Measurements from ENCODE around the gene ADAM10. TPM values are rescaled to one million over a fixed set of nuclear protein-coding genes. Genes with fewer than 3 reads are reported as not detected.

The ADAM10 gene
- total RNA-seq, 6 donors from 2014 or later = 64.5 to 139 (median 93.5) TPM

GRCh38 chr15:58689646-58690045 is 59.9 kb downstream of the ADAM10 start:
- no peak for ATAC-seq (ENCODE audit: low FRiP score in 2 of 2)
- H3K36me3 ChIP-seq = no peaks in the 10 kb centered on the region

GRCh38 chr15:58686286-58686685 is 63.2 kb downstream of the ADAM10 start:
- H3K36me3 ChIP-seq = no peaks in the 10 kb centered on the region
- no peaks in the 10 kb centered on the region for H3K27me3 ChIP-seq
- no peak overlapping the region for H3K27ac ChIP-seq
- DNase-seq (peak in 1 of 2 donors; percentile 50), ATAC-seq (ENCODE audit: low FRiP score in 2 of 2) (no peak)
- 97 to 100% methylated on average over 5 to 8 of the region's 8 CpGs for WGBS, 2 donors
- TF ChIP-seq EP300 (IDR thresholded peaks at IDR 0.05) (no peak), POLR2A (IDR thresholded peaks at IDR 0.05) (no peak), POLR2AphosphoS5 (IDR thresholded peaks at IDR 0.05) (no peak)
- TF ChIP-seq, protein P1, sequence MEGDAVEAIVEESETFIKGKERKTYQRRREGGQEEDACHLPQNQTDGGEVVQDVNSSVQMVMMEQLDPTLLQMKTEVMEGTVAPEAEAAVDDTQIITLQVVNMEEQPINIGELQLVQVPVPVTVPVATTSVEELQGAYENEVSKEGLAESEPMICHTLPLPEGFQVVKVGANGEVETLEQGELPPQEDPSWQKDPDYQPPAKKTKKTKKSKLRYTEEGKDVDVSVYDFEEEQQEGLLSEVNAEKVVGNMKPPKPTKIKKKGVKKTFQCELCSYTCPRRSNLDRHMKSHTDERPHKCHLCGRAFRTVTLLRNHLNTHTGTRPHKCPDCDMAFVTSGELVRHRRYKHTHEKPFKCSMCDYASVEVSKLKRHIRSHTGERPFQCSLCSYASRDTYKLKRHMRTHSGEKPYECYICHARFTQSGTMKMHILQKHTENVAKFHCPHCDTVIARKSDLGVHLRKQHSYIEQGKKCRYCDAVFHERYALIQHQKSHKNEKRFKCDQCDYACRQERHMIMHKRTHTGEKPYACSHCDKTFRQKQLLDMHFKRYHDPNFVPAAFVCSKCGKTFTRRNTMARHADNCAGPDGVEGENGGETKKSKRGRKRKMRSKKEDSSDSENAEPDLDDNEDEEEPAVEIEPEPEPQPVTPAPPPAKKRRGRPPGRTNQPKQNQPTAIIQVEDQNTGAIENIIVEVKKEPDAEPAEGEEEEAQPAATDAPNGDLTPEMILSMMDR (IDR thresholded peaks at IDR 0.05) = no peak
- H3K4me3 ChIP-seq = no peak overlapping the region
- no peaks in the 10 kb centered on the region for H3K9me3 ChIP-seq
- peaks cover 0 to 6% (median 2%) of the 10 kb centered on the region in 4 donors for H3K4me1 ChIP-seq

More at GRCh38 chr15:58689646-58690045, 59.9 kb downstream of the ADAM10 start:
- Histone ChIP-seq H3K27ac (no peak overlapping the region), H3K9me3 (no peaks in the 10 kb centered on the region), H3K4me1 (peaks cover 0 to 14% (median 6%) of the 10 kb centered on the region in 4 donors), H3K4me3 (no peak overlapping the region), H3K27me3 (no peaks in the 10 kb centered on the region)
- no peak for DNase-seq
- TF ChIP-seq POLR2A (IDR thresholded peaks at IDR 0.05) (no peak), POLR2AphosphoS5 (IDR thresholded peaks at IDR 0.05) (no peak), EP300 (IDR thresholded peaks at IDR 0.05) (no peak)
- TF ChIP-seq, protein P1 (IDR thresholded peaks at IDR 0.05) = no peak

GRCh38 chr15:58684751-58685150 is 64.8 kb downstream of the ADAM10 start:
- Histone ChIP-seq H3K27me3 (no peaks in the 10 kb centered on the region), H3K27ac (no peak overlapping the region), H3K4me1 (peaks cover 0 to 6% (median 2%) of the 10 kb centered on the region in 4 donors), H3K4me3 (no peak overlapping the region), H3K9me3 (no peaks in the 10 kb centered on the region), H3K36me3 (no peaks in the 10 kb centered on the region)
- ATAC-seq (ENCODE audit: low FRiP score in 2 of 2) = no peak
- no peak for DNase-seq
- WGBS, 2 donors = 93 to 98% methylated on average over 4 of the region's 4 CpGs
- TF ChIP-seq POLR2A (IDR thresholded peaks at IDR 0.05) (no peak), EP300 (IDR thresholded peaks at IDR 0.05) (no peak), POLR2AphosphoS5 (IDR thresholded peaks at IDR 0.05) (no peak)
- TF ChIP-seq, protein P1 (IDR thresholded peaks at IDR 0.05) = no peak

- DNase-seq (no peak), ATAC-seq (ENCODE audit: low FRiP score in 2 of 2) (no peak)
- 93 to 95% methylated on average over 3 of the region's 3 CpGs for WGBS, 2 donors
- H3K36me3 ChIP-seq = peaks cover 0 to 3% (median 0%) of the 10 kb centered on the region in 4 donors
- H3K27me3 ChIP-seq = no peaks in the 10 kb centered on the region
- H3K4me1 ChIP-seq = peaks cover 0 to 6% (median 2%) of the 10 kb centered on the region in 4 donors
- H3K4me3 ChIP-seq = no peak overlapping the region
- TF ChIP-seq POLR2A (IDR thresholded peaks at IDR 0.05) = no peak
- TF ChIP-seq, protein P1 (IDR thresholded peaks at IDR 0.05) = no peak
- H3K9me3 ChIP-seq = no peaks in the 10 kb centered on the region
- H3K27ac ChIP-seq = no peak overlapping the region
Measured at GRCh38 chr15:58684036-58684710, 65.3 kb downstream of the ADAM10 start.

DNA sequence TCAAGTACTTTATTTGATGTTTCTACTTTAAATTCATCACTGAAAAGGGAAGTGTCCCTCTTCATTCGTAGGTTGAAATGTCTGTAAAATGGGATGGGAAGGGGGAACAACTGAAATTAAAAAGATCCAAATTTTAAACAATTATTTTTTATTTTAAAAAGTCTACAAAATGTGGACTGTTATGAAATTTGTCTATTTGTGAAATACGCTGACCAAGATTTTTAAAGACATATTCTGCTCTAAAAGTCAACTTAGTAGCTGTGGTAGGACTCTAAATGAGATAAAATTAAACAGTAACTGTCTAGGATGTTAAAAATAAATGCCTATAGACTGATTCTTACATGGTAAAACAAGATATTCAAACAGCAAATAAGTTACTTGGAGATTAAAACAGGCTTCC is 67.3 kb downstream of the ADAM10 start:
- peaks cover 0 to 5% (median 0%) of the 10 kb centered on the region in 4 donors for H3K4me1 ChIP-seq
- H3K9me3 ChIP-seq = no peaks in the 10 kb centered on the region
- 89 to 90% methylated on average over 2 of the region's 2 CpGs for WGBS, 2 donors
- no peak overlapping the region for H3K4me3 ChIP-seq
- no peak overlapping the region for H3K27ac ChIP-seq
- H3K27me3 ChIP-seq = no peaks in the 10 kb centered on the region
- DNase-seq (no peak), ATAC-seq (ENCODE audit: low FRiP score in 2 of 2) (no peak)
- peaks cover 0 to 3% (median 0%) of the 10 kb centered on the region in 4 donors for H3K36me3 ChIP-seq
- TF ChIP-seq EP300 (IDR thresholded peaks at IDR 0.05) (no peak), POLR2AphosphoS5 (IDR thresholded peaks at IDR 0.05) (no peak), POLR2A (IDR thresholded peaks at IDR 0.05) (no peak)
- TF ChIP-seq, protein P1 (IDR thresholded peaks at IDR 0.05) = no peak
